Activated CD8-positive, alpha-beta T cell treated with anti-CD3 and anti-CD28 coated beads for 36 hours (primary cell): ENCODE results near the gene RIC8A. TPM values are rescaled to one million over a fixed set of nuclear protein-coding genes. Genes with fewer than 3 reads are reported as not detected.
A peak's percentile ranks its signal among the peaks of the same experiment; 100 is the strongest.

Experiments used
- ATAC-seq: fragments of 200-7000 bp; cut with Tn5 transposase; one replicate; pipeline ENCODE4 v1.10.0; 2021; ENCODE audit warnings: mild to moderate bottlenecking, moderate library complexity
- CTCF ChIA-PET: fragments of 350-600 bp; sonication (Branson Sonifier 250); formaldehyde crosslinking; loops from one replicate; lab custom pipeline; 2021; ENCODE audit warnings: antibody characterized with exemption; lab: Charles Lee
- POLR2A ChIA-PET: fragments of 350-600 bp; sonication (Branson Sonifier 250); formaldehyde crosslinking; loops from one replicate; lab custom pipeline; 2021; ENCODE audit warnings: antibody characterized with exemption; lab: Charles Lee
- DNase-seq: peaks from one replicate; pipeline ENCODE4 v3.0.0-alpha.2; 2020
- H3K27ac Mint-ChIP-seq: one replicate; pipeline ENCODE4 v1.8.0; 2021; ENCODE audit warnings: mild to moderate bottlenecking, mixed read lengths
- H3K27me3 Mint-ChIP-seq: one replicate; pipeline ENCODE4 v1.8.0; 2021; ENCODE audit warnings: mixed read lengths
- H3K36me3 Mint-ChIP-seq: one replicate; pipeline ENCODE4 v1.8.0; 2021; ENCODE audit warnings: low read depth, mixed read lengths
- H3K4me1 Mint-ChIP-seq: one replicate; pipeline ENCODE4 v1.8.0; 2021; ENCODE audit warnings: low read depth, mixed read lengths
- H3K4me3 Mint-ChIP-seq: one replicate; pipeline ENCODE4 v1.8.0; 2021; ENCODE audit warnings: mild to moderate bottlenecking, moderate library complexity, mixed read lengths
- H3K9me3 Mint-ChIP-seq: one replicate; pipeline ENCODE4 v1.8.0; 2021; ENCODE audit warnings: mixed read lengths
- intact Hi-C: fragments of 100-400 bp; cut with micrococcal nuclease; formaldehyde crosslinking; loops from one replicate; pipeline ENCODE4 v1.10.0; 2022
- total RNA-seq, 2 experiments: library from RNA; stranded (reverse); gene quantifications; one replicate each; pipeline ENCODE4 v1.2.3, GENCODE V29; 2021
- TF ChIP-seq, protein P1 (sequence below): fragments of 200-600 bp; IDR thresholded peaks from one replicate; pipeline ENCODE4 v1.8.0; 2022; ENCODE audit warnings: antibody characterized with exemption, mild to moderate bottlenecking

Gene RIC8A
- total RNA-seq, 2 experiments from 2014 or later, result 96.5 to 108 TPM

GRCh38 chr11:208917-209260, 1.4 kb downstream of the RIC8A start:
- Mint-ChIP-seq H3K4me3 (peak overlapping the region; percentile 96), H3K4me1 (peaks cover 40% of the 10 kb centered on the region), H3K9me3 (no peaks in the 10 kb centered on the region), H3K36me3 (peaks cover 60% of the 10 kb centered on the region), H3K27ac (peak overlapping the region; percentile 87), H3K27me3 (no peaks in the 10 kb centered on the region)
- intact Hi-C loops, result no loop called here
- no peak for DNase-seq
- TF ChIP-seq, protein P1, sequence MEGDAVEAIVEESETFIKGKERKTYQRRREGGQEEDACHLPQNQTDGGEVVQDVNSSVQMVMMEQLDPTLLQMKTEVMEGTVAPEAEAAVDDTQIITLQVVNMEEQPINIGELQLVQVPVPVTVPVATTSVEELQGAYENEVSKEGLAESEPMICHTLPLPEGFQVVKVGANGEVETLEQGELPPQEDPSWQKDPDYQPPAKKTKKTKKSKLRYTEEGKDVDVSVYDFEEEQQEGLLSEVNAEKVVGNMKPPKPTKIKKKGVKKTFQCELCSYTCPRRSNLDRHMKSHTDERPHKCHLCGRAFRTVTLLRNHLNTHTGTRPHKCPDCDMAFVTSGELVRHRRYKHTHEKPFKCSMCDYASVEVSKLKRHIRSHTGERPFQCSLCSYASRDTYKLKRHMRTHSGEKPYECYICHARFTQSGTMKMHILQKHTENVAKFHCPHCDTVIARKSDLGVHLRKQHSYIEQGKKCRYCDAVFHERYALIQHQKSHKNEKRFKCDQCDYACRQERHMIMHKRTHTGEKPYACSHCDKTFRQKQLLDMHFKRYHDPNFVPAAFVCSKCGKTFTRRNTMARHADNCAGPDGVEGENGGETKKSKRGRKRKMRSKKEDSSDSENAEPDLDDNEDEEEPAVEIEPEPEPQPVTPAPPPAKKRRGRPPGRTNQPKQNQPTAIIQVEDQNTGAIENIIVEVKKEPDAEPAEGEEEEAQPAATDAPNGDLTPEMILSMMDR, result no peak
- peak; percentile 1 for ATAC-seq
- ChIA-PET POLR2A (interaction anchor here (0.6 to 5.9 kb wide), 11 partner anchors 9 to 147 kb away, joined by 3 to 43 read pairs (median 4); partner anchors contain the start of genes PGGHG, PSMD13 and SIRT3), CTCF (interaction anchor here (1.5 to 2.6 kb wide), 3 partner anchors 27 to 42 kb away, joined by 7 to 8 read pairs (median 8); partner anchors contain the start of genes PSMD13 and SIRT3)

DNA sequence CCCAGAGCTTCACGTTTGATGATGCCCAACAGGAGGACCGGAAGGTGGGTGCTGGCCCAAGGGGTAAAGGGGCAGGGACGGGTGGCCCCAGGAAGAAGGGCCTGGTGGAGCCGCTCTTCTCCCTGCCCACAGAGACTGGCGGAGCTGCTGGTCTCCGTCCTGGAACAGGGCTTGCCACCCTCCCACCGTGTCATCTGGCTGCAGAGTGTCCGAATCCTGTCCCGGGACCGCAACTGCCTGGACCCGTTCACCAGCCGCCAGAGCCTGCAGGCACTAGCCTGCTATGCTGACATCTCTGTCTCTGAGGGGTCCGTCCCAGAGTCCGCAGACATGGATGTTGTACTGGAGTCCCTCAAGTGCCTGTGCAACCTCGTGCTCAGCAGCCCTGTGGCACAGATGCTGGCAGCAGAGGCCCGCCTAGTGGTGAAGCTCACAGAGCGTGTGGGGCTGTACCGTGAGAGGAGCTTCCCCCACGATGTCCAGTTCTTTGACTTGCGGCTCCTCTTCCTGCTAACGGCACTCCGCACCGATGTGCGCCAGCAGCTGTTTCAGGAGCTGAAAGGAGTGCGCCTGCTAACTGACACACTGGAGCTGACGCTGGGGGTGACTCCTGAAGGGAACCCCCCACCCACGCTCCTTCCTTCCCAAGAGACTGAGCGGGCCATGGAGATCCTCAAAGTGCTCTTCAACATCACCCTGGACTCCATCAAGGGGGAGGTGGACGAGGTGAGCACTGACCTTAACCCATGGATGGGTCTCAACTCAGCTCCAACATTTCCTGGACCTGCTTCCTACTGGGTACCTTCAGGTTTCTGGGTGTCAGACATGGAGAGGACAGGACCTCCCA, 2.0 kb downstream of the RIC8A start:
- DNase-seq, result no peak
- Mint-ChIP-seq H3K4me1 (peaks cover 36% of the 10 kb centered on the region), H3K27me3 (no peaks in the 10 kb centered on the region), H3K9me3 (no peaks in the 10 kb centered on the region), H3K4me3 (peak overlapping the region; percentile 96), H3K27ac (peak overlapping the region; percentile 87), H3K36me3 (peaks cover 61% of the 10 kb centered on the region)
- intact Hi-C loops, result no loop called here
- ChIA-PET POLR2A (interaction anchor here (0.6 to 4.3 kb wide), 11 partner anchors 8 to 1768 kb away, joined by 3 to 15 read pairs (median 4); partner anchors contain the start of gene PGGHG), CTCF (interaction anchor here (1.5 to 1.9 kb wide), 2 partner anchors 26 to 41 kb away, joined by 7 to 8 read pairs; partner anchors contain the start of gene SIRT3)
- TF ChIP-seq, protein P1, result no peak
- no peak for ATAC-seq

- CTCF ChIA-PET, result interaction anchor here (1.5 kb wide), 1 partner anchor 41 kb away, joined by 8 read pairs; no protein-coding TSS in a partner anchor
- Mint-ChIP-seq H3K36me3 (peaks cover 61% of the 10 kb centered on the region), H3K27ac (peak overlapping the region; percentile 87), H3K27me3 (no peaks in the 10 kb centered on the region), H3K9me3 (no peaks in the 10 kb centered on the region), H3K4me3 (peak overlapping the region; percentile 96), H3K4me1 (peaks cover 30% of the 10 kb centered on the region)
- POLR2A ChIA-PET, result interaction anchor here (0.6 to 1.0 kb wide), 3 partner anchors 24 to 1767 kb away, joined by 3 to 4 read pairs (median 4); no protein-coding TSS in a partner anchor
- no peak for ATAC-seq
- DNase-seq, result no peak
- intact Hi-C loops, result no loop called here
- TF ChIP-seq, protein P1, result no peak
Observed at GRCh38 chr11:210122-210802, 2.8 kb downstream of the RIC8A start.

DNA sequence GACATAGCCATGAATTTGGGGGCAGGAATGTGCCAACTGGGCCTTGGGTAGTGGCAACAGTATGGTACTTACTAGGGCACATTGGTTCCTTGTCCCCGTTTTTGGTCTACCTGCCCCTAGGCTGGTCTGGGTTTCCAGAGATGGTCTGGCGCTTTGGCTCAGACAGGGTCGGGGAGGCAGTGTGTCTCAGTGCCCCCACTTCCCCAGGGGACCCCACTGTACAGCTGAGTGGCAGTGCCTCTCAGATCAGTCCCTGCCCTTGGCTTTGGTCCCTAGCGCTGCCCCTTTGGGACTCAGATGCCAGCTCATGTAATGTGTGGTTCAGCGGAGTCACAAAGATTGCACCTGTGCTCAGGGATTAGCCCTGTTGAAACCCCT, 3.3 kb downstream of the RIC8A start:
- POLR2A ChIA-PET, result no interaction called here
- peaks cover 62% of the 10 kb centered on the region for H3K36me3 Mint-ChIP-seq
- H3K9me3 Mint-ChIP-seq, result no peaks in the 10 kb centered on the region
- no peaks in the 10 kb centered on the region for H3K27me3 Mint-ChIP-seq
- CTCF ChIA-PET, result no interaction called here
- ATAC-seq, result no peak
- TF ChIP-seq, protein P1, result no peak
- H3K4me1 Mint-ChIP-seq, result peaks cover 25% of the 10 kb centered on the region
- no peak for DNase-seq
- H3K27ac Mint-ChIP-seq, result peak overlapping the region; percentile 87
- intact Hi-C loops, result no loop called here
- H3K4me3 Mint-ChIP-seq, result peak overlapping the region; percentile 96
